OCI-LY7 (cell line): ENCODE data around the gene TREM2. TPM values are rescaled to one million over a fixed set of nuclear protein-coding genes. Genes with fewer than 3 reads are reported as not detected.
"Not testable (repeated sequence)": the region's sequence is repeated elsewhere in the genome, so short reads cannot be mapped to it uniquely, and the experiment has no call there.

Experiments
- BruUV-seq: library from RNA; stranded (reverse); fragments of 400-500 nt; replicated peaks from 2 replicates; lab custom pipeline; 2021; lab: Mats Ljungman, UMichigan
- CTCF ChIA-PET: fragments of 300-600 bp; sonication (Branson Sonifier 250); formaldehyde crosslinking; loops from one replicate; lab custom pipeline; 2022; ENCODE audit warnings: antibody characterized with exemption; ENCODE audit not compliant: unreplicated experiment; lab: Charles Lee
- POLR2A ChIA-PET: fragments of 300-600 bp; sonication (Branson Sonifier 250); formaldehyde crosslinking; loops from one replicate; lab custom pipeline; 2022; ENCODE audit warnings: antibody characterized with exemption; lab: Charles Lee
- DNase-seq: peaks from one replicate; pipeline ENCODE4 v3.0.0-alpha.2; 2015; ENCODE audit warnings: low spot score
- H2AFZ ChIP-seq: fragments of 200-600 bp; sonication (generic), shearing (Covaris generic); 2 replicates; pipeline ENCODE4 v1.6.1; 2014; ENCODE audit warnings: mild to moderate bottlenecking, antibody characterized with exemption, low read length, moderate library complexity
- H3K27ac ChIP-seq: fragments of 200-600 bp; sonication (generic); 2 replicates; pipeline ENCODE4 v1.5.1; 2014; ENCODE audit warnings: mixed run types, low read depth, mild to moderate bottlenecking, moderate library complexity, low read length, inconsistent platforms; ENCODE audit not compliant: poor library complexity, severe bottlenecking
- H3K36me3 ChIP-seq: fragments of 200-600 bp; sonication (generic); 2 replicates; pipeline ENCODE4 v1.6.1; 2014; ENCODE audit warnings: mild to moderate bottlenecking, antibody characterized with exemption, low read length, moderate library complexity, mixed read lengths; ENCODE audit not compliant: insufficient read depth
- H3K4me1 ChIP-seq: fragments of 200-600 bp; sonication (generic); 2 replicates; pipeline ENCODE4 v1.5.1; 2014; ENCODE audit warnings: mild to moderate bottlenecking, low read length; ENCODE audit not compliant: insufficient read depth, poor library complexity, severe bottlenecking
- H3K4me2 ChIP-seq: fragments of 200-600 bp; sonication (generic); 2 replicates; pipeline ENCODE4 v1.6.1; 2014; ENCODE audit warnings: mild to moderate bottlenecking, low read length
- H3K4me3 ChIP-seq: fragments of 200-600 bp; sonication (generic); 2 replicates; pipeline ENCODE4 v1.5.1; 2014; ENCODE audit warnings: mild to moderate bottlenecking, low read depth, low read length; ENCODE audit not compliant: poor library complexity, severe bottlenecking
- H3K79me2 ChIP-seq: fragments of 200-600 bp; sonication (generic); 2 replicates; pipeline ENCODE4 v1.6.1; 2016; ENCODE audit warnings: low read depth, mild to moderate bottlenecking, low read length, moderate library complexity, mixed read lengths; ENCODE audit not compliant: insufficient read depth
- H3K9me2 ChIP-seq: fragments of 200-600 bp; sonication (generic); 2 replicates; pipeline ENCODE4 v1.6.1; 2016; ENCODE audit warnings: mild to moderate bottlenecking, low read length, mixed read lengths; ENCODE audit not compliant: insufficient read depth
- H3K9me3 ChIP-seq: fragments of 200-600 bp; sonication (generic); 2 replicates; pipeline ENCODE4 v1.6.1; 2014; ENCODE audit warnings: mild to moderate bottlenecking, mixed run types, low read length, mixed read lengths
- H4K20me1 ChIP-seq: fragments of 200-600 bp; sonication (generic); 2 replicates; pipeline ENCODE4 v1.6.1; 2014; ENCODE audit warnings: mild to moderate bottlenecking, antibody characterized with exemption, low read length, moderate library complexity, mixed read lengths; ENCODE audit not compliant: insufficient read depth
- CTCF ChIP-seq: fragments of 200-600 bp; sonication (generic); conservative IDR thresholded peaks from 2 replicates; pipeline ENCODE4 v1.5.1; 2014; ENCODE audit warnings: mild to moderate bottlenecking, antibody characterized with exemption, low read length, moderate library complexity, mixed read lengths
- EZH2phosphoT487 ChIP-seq: fragments of 200-600 bp; sonication (generic); IDR thresholded peaks from 2 replicates; pipeline ENCODE4 v1.6.1; 2018; ENCODE audit warnings: low read depth, borderline replicate concordance, mild to moderate bottlenecking, mixed run types, antibody characterized with exemption, low read length, moderate library complexity, mixed read lengths
- intact Hi-C: fragments of 100-400 bp; cut with micrococcal nuclease; formaldehyde crosslinking; loops from one replicate; pipeline ENCODE4 v1.10.0; 2022; ENCODE audit not compliant: unreplicated experiment
- total RNA-seq, 2 experiments: library from RNA; depleted of rRNA in 1 of 2; stranded (reverse); fragments of >200 nt in 1 of 2; shearing (Covaris generic) in 1 of 2; gene quantifications; 2 replicates each; pipeline ENCODE4 v1.2.3, GENCODE V29; 2014 to 2022

TREM2 gene
- total RNA-seq, 2 experiments from 2014 or later: not detected

DNA sequence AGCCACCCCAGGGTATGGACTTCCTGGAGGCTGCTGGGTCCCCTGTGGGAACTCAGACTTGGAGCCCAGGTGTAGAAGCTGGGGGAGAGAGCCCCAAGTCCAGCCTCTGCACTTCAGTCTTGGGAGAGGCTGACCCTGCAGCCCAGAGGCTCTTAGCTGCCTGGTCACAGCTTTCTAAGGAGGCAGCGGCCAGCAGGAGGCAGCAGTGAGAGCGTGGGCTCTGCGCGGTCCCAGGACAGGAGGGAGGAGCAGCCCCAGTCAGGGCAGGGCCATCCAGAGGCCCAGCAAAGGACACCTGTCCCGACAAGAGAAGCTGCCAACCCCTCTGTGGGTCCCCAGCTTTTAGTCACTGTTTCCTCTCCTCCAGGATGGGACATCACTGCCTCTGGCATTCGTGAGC lies 28.7 kb upstream of the TREM2 start:
- no peak overlapping the region for H3K4me2 ChIP-seq
- intact Hi-C loops: no loop called here
- ChIA-PET CTCF (no interaction called here), POLR2A (no interaction called here)
- H3K36me3 ChIP-seq: peaks cover 41% of the 10 kb centered on the region
- no peaks in the 10 kb centered on the region for H4K20me1 ChIP-seq
- BruUV-seq: no TSS peak
- H3K4me3 ChIP-seq: no peak overlapping the region
- no peaks in the 10 kb centered on the region for H3K9me2 ChIP-seq
- DNase-seq: peak; percentile 31
- H3K79me2 ChIP-seq: no peaks in the 10 kb centered on the region
- H3K4me1 ChIP-seq: peaks cover 3% of the 10 kb centered on the region
- peaks cover 16% of the 10 kb centered on the region; the same call in 1 of the 2 replicates for H3K9me3 ChIP-seq
- peak; percentile 73 for TF ChIP-seq CTCF
- TF ChIP-seq EZH2phosphoT487: no peak
- H2AFZ ChIP-seq: no peak overlapping the region
- no peak overlapping the region for H3K27ac ChIP-seq

DNA sequence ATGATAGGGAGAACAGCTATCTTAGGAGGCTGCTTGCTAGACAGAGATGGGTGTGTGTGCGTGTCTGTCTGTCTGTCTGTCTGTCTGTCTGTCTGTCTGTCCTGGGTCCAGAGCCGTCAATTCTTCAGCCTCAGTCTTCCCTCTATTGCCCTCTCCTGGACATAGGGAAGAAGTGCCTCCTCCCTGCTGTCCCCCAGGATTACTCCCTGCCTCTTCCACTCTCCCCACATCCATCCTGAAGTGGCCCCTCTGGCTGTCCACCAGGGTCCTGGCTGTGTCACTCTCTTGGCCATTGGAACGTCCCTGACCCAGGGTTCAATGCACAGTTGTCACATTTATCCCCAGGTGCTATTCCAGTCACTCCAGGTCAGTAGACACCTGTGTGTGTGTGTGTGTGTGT lies 27.9 kb upstream of the TREM2 start:
- ChIA-PET POLR2A (no interaction called here), CTCF (no interaction called here)
- Histone ChIP-seq H3K4me3 (no peak overlapping the region), H3K79me2 (no peaks in the 10 kb centered on the region), H3K27ac (no peak overlapping the region), H3K4me1 (peaks cover 11% of the 10 kb centered on the region), H3K9me3 (peaks cover 16% of the 10 kb centered on the region; the same call in 1 of the 2 replicates), H3K9me2 (no peaks in the 10 kb centered on the region), H3K4me2 (no peak overlapping the region), H2AFZ (no peak overlapping the region), H4K20me1 (no peaks in the 10 kb centered on the region), H3K36me3 (peaks cover 38% of the 10 kb centered on the region)
- DNase-seq: no peak
- intact Hi-C loops: no loop called here
- TF ChIP-seq EZH2phosphoT487 (no peak), CTCF (no peak)
- TSS peak; percentile 72 for BruUV-seq

DNA sequence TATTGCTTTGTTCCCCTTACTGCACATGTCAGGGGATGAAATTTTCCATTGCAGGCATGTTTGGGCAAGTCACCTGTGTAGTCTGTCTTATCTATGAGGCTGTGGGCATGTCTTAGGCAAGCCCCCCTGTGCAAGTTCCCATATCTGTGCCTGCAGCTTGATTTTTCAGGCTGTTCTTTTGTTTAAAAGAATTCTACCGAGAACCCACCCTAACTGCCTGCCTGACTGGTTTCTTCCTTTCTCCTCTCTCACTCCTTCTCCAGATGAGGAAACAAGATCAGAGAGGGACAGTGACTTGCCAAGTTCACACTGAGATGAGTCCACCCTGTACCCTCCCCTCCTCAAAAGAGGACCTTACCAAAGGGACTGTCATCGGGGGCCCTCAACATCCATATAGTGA lies 27.1 kb upstream of the TREM2 start:
- H3K4me3 ChIP-seq: no peak overlapping the region
- CTCF ChIA-PET: no interaction called here
- BruUV-seq: no TSS peak
- intact Hi-C loops: no loop called here
- H3K4me1 ChIP-seq: peaks cover 16% of the 10 kb centered on the region
- no peak overlapping the region for H2AFZ ChIP-seq
- H3K4me2 ChIP-seq: no peak overlapping the region
- peaks cover 16% of the 10 kb centered on the region; the same call in 1 of the 2 replicates for H3K9me3 ChIP-seq
- H3K27ac ChIP-seq: no peak overlapping the region
- H4K20me1 ChIP-seq: no peaks in the 10 kb centered on the region
- DNase-seq: no peak
- H3K79me2 ChIP-seq: no peaks in the 10 kb centered on the region
- TF ChIP-seq CTCF (no peak), EZH2phosphoT487 (no peak)
- H3K9me2 ChIP-seq: no peaks in the 10 kb centered on the region
- peaks cover 38% of the 10 kb centered on the region for H3K36me3 ChIP-seq
- POLR2A ChIA-PET: interaction anchor here (0.5 kb wide), 1 partner anchor 45 kb away, joined by 5 read pairs; no protein-coding TSS in a partner anchor

DNA sequence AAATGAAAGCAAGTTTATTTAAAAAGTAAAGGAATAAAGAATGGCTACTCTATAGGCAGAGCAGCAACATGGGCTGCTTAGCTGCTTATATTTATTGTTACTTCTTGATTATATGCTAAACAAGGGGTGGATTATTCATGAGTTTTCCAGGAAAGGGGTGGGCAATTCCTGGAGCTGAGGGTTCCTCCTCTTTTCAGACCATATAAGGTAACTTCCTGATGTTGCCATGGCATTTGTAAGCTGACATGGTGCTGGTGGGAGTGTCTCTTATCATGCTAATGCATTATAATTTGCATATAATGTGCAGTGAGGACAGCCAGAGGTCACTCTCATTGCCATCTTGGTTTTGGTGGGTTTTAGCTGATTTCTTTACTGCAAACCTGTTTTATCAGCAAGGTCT lies 26.1 kb upstream of the TREM2 start:
- H3K9me2 ChIP-seq, BruUV-seq, H3K79me2 ChIP-seq, intact Hi-C loops, H3K4me2 ChIP-seq, H4K20me1 ChIP-seq, H3K4me3 ChIP-seq, H3K27ac ChIP-seq, H2AFZ ChIP-seq, DNase-seq: not testable (repeated sequence)
- H3K9me3 ChIP-seq: peaks cover 16% of the 10 kb centered on the region; the same call in 1 of the 2 replicates
- peaks cover 32% of the 10 kb centered on the region for H3K36me3 ChIP-seq
- H3K4me1 ChIP-seq: peaks cover 16% of the 10 kb centered on the region
- ChIA-PET CTCF (interaction anchor here (1.0 kb wide), 1 partner anchor 11 kb away, joined by 4 read pairs; no protein-coding TSS in a partner anchor), POLR2A (interaction anchor here (0.6 to 1.3 kb wide), 2 partner anchors 12 to 15 kb away, joined by 3 read pairs; partner anchors contain the start of gene TREML2)
